Measurements from ENCODE around the gene ARHGAP30. TPM values are rescaled to one million over a fixed set of nuclear protein-coding genes. Genes with fewer than 3 reads are reported as not detected.
"Not testable (repeated sequence)": the region's sequence is repeated elsewhere in the genome, so short reads cannot be mapped to it uniquely, and the experiment has no call there.

The ARHGAP30 gene
- total RNA-seq, 4 donors from 2014 or later: 6.1 to 14.1 (median 10.2) TPM

- DNase-seq (ENCODE audit: low spot score in 2 of 2): no peak
- Histone ChIP-seq H3K4me1 (peaks cover 0 to 16% (median 7%) of the 10 kb centered on the region in 4 donors), H3K4me3 (no peak overlapping the region), H3K27ac (peak overlapping the region in 1 of 4 donors; percentile 85), H3K9me3 (no peaks in the 10 kb centered on the region), H3K36me3 (no peaks in the 10 kb centered on the region), H3K27me3 (peaks cover 0 to 44% of the 10 kb centered on the region in 2 donors)
- no peak for TF ChIP-seq POLR2A (IDR thresholded peaks at IDR 0.05)
- TF ChIP-seq CTCF (IDR thresholded peaks at IDR 0.05): no peak
- no peak for TF ChIP-seq EP300 (IDR thresholded peaks at IDR 0.05)
- 84 to 85% methylated on average over 2 of the region's 2 CpGs for WGBS, 2 donors
These were observed 47.7 kb downstream of the ARHGAP30 start for GRCh38 chr1:161021970-161022353.

GRCh38 chr1:161021165-161021969 is 48.3 kb downstream of the ARHGAP30 start:
- H3K4me3 ChIP-seq: peak overlapping the region; percentile 27 to 67 (median 43)
- H3K36me3 ChIP-seq: no peaks in the 10 kb centered on the region
- H3K27ac ChIP-seq: peak overlapping the region in 2 of 4 donors; percentile 59 to 85
- WGBS, 2 donors: 15 to 31% methylated on average over 18 to 34 of the region's 34 CpGs
- H3K4me1 ChIP-seq: peaks cover 0 to 16% (median 7%) of the 10 kb centered on the region in 4 donors
- no peaks in the 10 kb centered on the region for H3K9me3 ChIP-seq
- DNase-seq (ENCODE audit: low spot score in 2 of 2): peak in 1 of 2 donors; percentile 43
- H3K27me3 ChIP-seq: peaks cover 0 to 44% of the 10 kb centered on the region in 2 donors
- TF ChIP-seq POLR2A (IDR thresholded peaks at IDR 0.05) (no peak), CTCF (IDR thresholded peaks at IDR 0.05) (no peak), EP300 (IDR thresholded peaks at IDR 0.05) (no peak)

GRCh38 chr1:161020509-161021164 is 49.1 kb downstream of the ARHGAP30 start, which contains the start of gene F11R:
F11R (minus strand) TSS chr1:161021152; CDS start chr1:161021073, 79 bp downstream.
- peaks cover 0 to 44% of the 10 kb centered on the region in 2 donors for H3K27me3 ChIP-seq
- H3K4me1 ChIP-seq: peaks cover 0 to 16% (median 7%) of the 10 kb centered on the region in 4 donors
- 1 to 3% methylated on average over 23 to 36 of the region's 36 CpGs for whole genome bisulfite sequencing, 2 donors
- DNase-seq (ENCODE audit: low spot score in 2 of 2): no peak
- H3K4me3 ChIP-seq: peak within 1 kb of the TSS; percentile 27 to 67 (median 43)
- H3K36me3 ChIP-seq: no peaks in the 10 kb centered on the region
- H3K9me3 ChIP-seq: no peaks in the 10 kb centered on the region
- peak within 1 kb of the TSS in 3 of 4 donors; percentile 31 to 85 (median 59) for H3K27ac ChIP-seq
- TF ChIP-seq EP300 (IDR thresholded peaks at IDR 0.05) (no peak), CTCF (IDR thresholded peaks at IDR 0.05) (peak in 2 of 5 experiments; percentile 23 to 38)

- H3K27ac ChIP-seq: peak overlapping the region in 3 of 4 donors; percentile 31 to 85 (median 59)
These were observed 49.8 kb downstream of the ARHGAP30 start for GRCh38 chr1:161019751-161020495.

GRCh38 chr1:161019111-161019660 is 50.5 kb downstream of the ARHGAP30 start:
- not testable (repeated sequence) for H3K36me3 ChIP-seq; H3K4me3 ChIP-seq; H3K9me3 ChIP-seq; DNase-seq (ENCODE audit: low spot score in 2 of 2)
- Histone ChIP-seq H3K4me1 (peaks cover 0 to 16% (median 7%) of the 10 kb centered on the region in 4 donors), H3K27ac (peak overlapping the region in 2 of 4 donors; percentile 9 to 59), H3K27me3 (peaks cover 0 to 44% of the 10 kb centered on the region in 2 donors)
- WGBS, 2 donors: 86 to 90% methylated on average over 15 of the region's 15 CpGs

More at GRCh38 chr1:161019751-161020495, 49.8 kb downstream of the ARHGAP30 start:
- no peak for TF ChIP-seq EP300 (IDR thresholded peaks at IDR 0.05)
- TF ChIP-seq CTCF (IDR thresholded peaks at IDR 0.05): no peak
- TF ChIP-seq POLR2A (IDR thresholded peaks at IDR 0.05): no peak
- no peaks in the 10 kb centered on the region for H3K9me3 ChIP-seq
- 17 to 22% methylated on average over 10 of the region's 10 CpGs for WGBS, 2 donors
- H3K4me3 ChIP-seq: peak overlapping the region; percentile 27 to 67 (median 43)
- peaks cover 0 to 16% (median 7%) of the 10 kb centered on the region in 4 donors for H3K4me1 ChIP-seq
- no peaks in the 10 kb centered on the region for H3K36me3 ChIP-seq
- DNase-seq (ENCODE audit: low spot score in 2 of 2): no peak
- H3K27me3 ChIP-seq: peaks cover 0 to 44% of the 10 kb centered on the region in 2 donors

Measured in tibial nerve (tissue), 4 donors.